NCI-H82 (cell line): ENCODE measurements around the gene TRIOBP.
"Not testable (repeated sequence)": the region's sequence is repeated elsewhere in the genome, so short reads cannot be mapped to it uniquely, and the experiment has no call there.

Experiments used
- DNase-seq: peaks from one replicate; lab custom pipeline; 2025; lab: John Stamatoyannopoulos, UW

Gene TRIOBP

GRCh38 chr22:37692627-37693285 is 4.1 kb upstream of the TRIOBP start:
- DNase-seq, result no peak

- not testable (repeated sequence) for DNase-seq
These were observed 2.7 kb upstream of the TRIOBP start for GRCh38 chr22:37694131-37694530.

GRCh38 chr22:37696260-37696656 is 590 bp upstream of the TRIOBP start:
- DNase-seq, result not testable (repeated sequence)

- no peak for DNase-seq
These were observed 639 bp downstream of the TRIOBP start for GRCh38 chr22:37697538-37697835.

- no peak for DNase-seq
These were observed 4.4 kb downstream of the TRIOBP start for GRCh38 chr22:37701141-37701786.

- no peak for DNase-seq
These were observed 7.1 kb downstream of the TRIOBP start for GRCh38 chr22:37703906-37704305.

GRCh38 chr22:37704645-37705044 is 7.8 kb downstream of the TRIOBP start:
- DNase-seq, result no peak

- no peak for DNase-seq
These were observed 8.4 kb downstream of the TRIOBP start for GRCh38 chr22:37705205-37705604.

GRCh38 chr22:37708580-37709444 is 12.0 kb downstream of the TRIOBP start:
- no peak for DNase-seq

- no peak for DNase-seq
These were observed 12.6 kb downstream of the TRIOBP start for GRCh38 chr22:37709445-37709765.

- no peak for DNase-seq
These were observed 13.8 kb downstream of the TRIOBP start for GRCh38 chr22:37710675-37711074.

GRCh38 chr22:37711490-37711889 is 14.6 kb downstream of the TRIOBP start:
- DNase-seq, result no peak

- DNase-seq, result no peak
These were observed 16.9 kb downstream of the TRIOBP start for GRCh38 chr22:37713761-37714160.

GRCh38 chr22:37714634-37715033 is 17.8 kb downstream of the TRIOBP start:
- DNase-seq, result no peak

GRCh38 chr22:37715760-37716159 is 18.9 kb downstream of the TRIOBP start:
- no peak for DNase-seq

GRCh38 chr22:37716708-37717107 is 19.9 kb downstream of the TRIOBP start:
- no peak for DNase-seq

GRCh38 chr22:37717235-37717634 is 20.4 kb downstream of the TRIOBP start:
- DNase-seq, result not testable (repeated sequence)

GRCh38 chr22:37717746-37718305 is 21.0 kb downstream of the TRIOBP start:
- DNase-seq, result not testable (repeated sequence)

GRCh38 chr22:37725551-37726240 is 28.8 kb downstream of the TRIOBP start:
- no peak for DNase-seq

- no peak for DNase-seq
These were observed 29.5 kb downstream of the TRIOBP start for GRCh38 chr22:37726241-37726887.

GRCh38 chr22:37728620-37729019 is 31.8 kb downstream of the TRIOBP start:
- DNase-seq, result no peak
